Measurements from ENCODE around the gene U2AF2. TPM values are rescaled to one million over a fixed set of nuclear protein-coding genes. Genes with fewer than 3 reads are reported as not detected.

The U2AF2 gene
- total and polyA plus RNA-seq, 9 donors = 27.3 to 183 (median 148) TPM

DNA sequence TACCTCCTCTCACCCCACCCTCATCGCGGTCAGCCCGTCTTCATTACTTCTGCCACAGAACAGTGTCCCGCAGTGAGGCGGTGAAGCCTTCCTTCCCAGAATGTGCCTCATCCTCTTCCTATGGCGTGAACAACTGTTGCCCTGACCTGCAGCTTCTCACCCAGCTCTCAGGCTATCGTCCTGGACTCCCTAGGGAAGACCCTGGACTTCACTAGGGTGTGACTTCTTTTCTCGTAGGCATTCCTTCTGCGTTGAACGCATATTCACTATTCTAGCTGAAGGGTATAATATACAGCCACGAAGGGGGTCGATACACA is 48.4 kb upstream of the U2AF2 start:
- intact Hi-C loops (cut with DNase I) = loop anchor here (2.0 to 5.0 kb wide), 2 partner anchors 89 to 90 kb away; no protein-coding TSS in a partner anchor
- peak overlapping the region in 1 of 2 donors; percentile 91 for H3K27ac ChIP-seq
- no peak for DNase-seq
- no peaks in the 10 kb centered on the region for H3K9me3 ChIP-seq
- peak overlapping the region; percentile 73 for H3K4me3 ChIP-seq
- 17 to 23% (median 19%) methylated on average over 12 of the region's 12 CpGs for WGBS, 3 donors
- peaks cover 6% of the 10 kb centered on the region for H3K4me1 ChIP-seq (ENCODE audit: insufficient read depth)
- TF ChIP-seq POLR2A (IDR thresholded peaks at IDR 0.05) (no peak), EP300 (IDR thresholded peaks at IDR 0.05) (no peak)
- TF ChIP-seq, protein P1, sequence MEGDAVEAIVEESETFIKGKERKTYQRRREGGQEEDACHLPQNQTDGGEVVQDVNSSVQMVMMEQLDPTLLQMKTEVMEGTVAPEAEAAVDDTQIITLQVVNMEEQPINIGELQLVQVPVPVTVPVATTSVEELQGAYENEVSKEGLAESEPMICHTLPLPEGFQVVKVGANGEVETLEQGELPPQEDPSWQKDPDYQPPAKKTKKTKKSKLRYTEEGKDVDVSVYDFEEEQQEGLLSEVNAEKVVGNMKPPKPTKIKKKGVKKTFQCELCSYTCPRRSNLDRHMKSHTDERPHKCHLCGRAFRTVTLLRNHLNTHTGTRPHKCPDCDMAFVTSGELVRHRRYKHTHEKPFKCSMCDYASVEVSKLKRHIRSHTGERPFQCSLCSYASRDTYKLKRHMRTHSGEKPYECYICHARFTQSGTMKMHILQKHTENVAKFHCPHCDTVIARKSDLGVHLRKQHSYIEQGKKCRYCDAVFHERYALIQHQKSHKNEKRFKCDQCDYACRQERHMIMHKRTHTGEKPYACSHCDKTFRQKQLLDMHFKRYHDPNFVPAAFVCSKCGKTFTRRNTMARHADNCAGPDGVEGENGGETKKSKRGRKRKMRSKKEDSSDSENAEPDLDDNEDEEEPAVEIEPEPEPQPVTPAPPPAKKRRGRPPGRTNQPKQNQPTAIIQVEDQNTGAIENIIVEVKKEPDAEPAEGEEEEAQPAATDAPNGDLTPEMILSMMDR (IDR thresholded peaks at IDR 0.05) = no peak
- H3K36me3 ChIP-seq = no peaks in the 10 kb centered on the region
- no peaks in the 10 kb centered on the region for H3K27me3 ChIP-seq

DNA sequence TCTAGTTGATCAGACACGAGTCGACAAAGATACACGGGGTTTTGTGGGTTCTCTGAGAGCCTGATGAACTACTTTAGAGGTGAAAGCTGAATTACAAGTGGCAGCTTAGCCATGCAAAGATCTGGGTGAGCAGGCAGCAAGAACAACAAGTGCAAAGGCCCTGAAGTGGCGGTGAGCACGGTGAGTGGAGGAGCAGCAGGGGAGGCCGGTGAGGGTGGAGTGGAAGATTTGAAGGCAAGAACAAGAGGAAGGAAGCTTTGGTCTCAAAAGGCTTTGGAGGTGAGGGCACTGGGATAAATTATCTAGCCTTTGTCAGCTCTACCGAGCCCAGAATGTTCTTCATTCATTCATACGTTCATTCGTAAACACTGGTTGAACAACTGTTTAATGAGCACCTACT is 48.0 kb upstream of the U2AF2 start:
- no peaks in the 10 kb centered on the region for H3K27me3 ChIP-seq
- H3K4me3 ChIP-seq = no peak overlapping the region
- TF ChIP-seq POLR2A (IDR thresholded peaks at IDR 0.05) (no peak), EP300 (IDR thresholded peaks at IDR 0.05) (no peak)
- TF ChIP-seq, protein P1 (IDR thresholded peaks at IDR 0.05) = no peak
- DNase-seq = no peak
- intact Hi-C loops (cut with DNase I) = loop anchor here (2.0 to 5.0 kb wide), 2 partner anchors 90 kb away; no protein-coding TSS in a partner anchor
- WGBS, 3 donors = 63 to 66% (median 64%) methylated on average over 9 of the region's 9 CpGs
- no peaks in the 10 kb centered on the region for H3K9me3 ChIP-seq
- H3K36me3 ChIP-seq = no peaks in the 10 kb centered on the region
- H3K27ac ChIP-seq = no peak overlapping the region
- peaks cover 8% of the 10 kb centered on the region for H3K4me1 ChIP-seq (ENCODE audit: insufficient read depth)

DNA sequence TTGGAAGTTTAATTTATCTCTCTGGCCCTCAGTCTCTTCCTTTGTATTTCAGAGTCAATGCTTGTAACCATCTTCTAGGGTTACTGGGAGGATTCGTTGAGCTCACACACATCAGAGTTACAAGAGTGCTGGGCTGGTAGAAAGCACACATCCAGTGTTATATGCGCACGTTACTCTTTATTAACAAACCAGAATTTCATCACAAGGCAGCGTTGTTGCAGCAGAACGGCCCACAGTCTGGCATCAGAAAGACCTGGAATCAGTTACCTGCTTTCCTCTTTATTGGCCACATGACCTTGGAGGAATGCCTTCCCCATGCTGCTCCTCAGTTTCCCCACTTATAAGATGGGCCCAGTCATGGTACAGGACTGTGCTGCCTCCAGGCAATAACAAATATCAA is 45.5 kb upstream of the U2AF2 start:
- H3K4me3 ChIP-seq = no peak overlapping the region
- H3K27me3 ChIP-seq = no peaks in the 10 kb centered on the region
- TF ChIP-seq POLR2A (IDR thresholded peaks at IDR 0.05) (no peak), EP300 (IDR thresholded peaks at IDR 0.05) (no peak)
- TF ChIP-seq, protein P1 (IDR thresholded peaks at IDR 0.05) = no peak
- WGBS, 3 donors = 95 to 96% (median 95%) methylated on average over 5 of the region's 5 CpGs
- H3K36me3 ChIP-seq = no peaks in the 10 kb centered on the region
- no peaks in the 10 kb centered on the region for H3K9me3 ChIP-seq
- no peak overlapping the region for H3K27ac ChIP-seq
- peaks cover 7% of the 10 kb centered on the region for H3K4me1 ChIP-seq (ENCODE audit: insufficient read depth)
- no peak for DNase-seq
- intact Hi-C loops (cut with DNase I) = loop anchor here in 3 of 4 donors (5.0 kb wide), 1 partner anchor 92 kb away; no protein-coding TSS in a partner anchor

DNA sequence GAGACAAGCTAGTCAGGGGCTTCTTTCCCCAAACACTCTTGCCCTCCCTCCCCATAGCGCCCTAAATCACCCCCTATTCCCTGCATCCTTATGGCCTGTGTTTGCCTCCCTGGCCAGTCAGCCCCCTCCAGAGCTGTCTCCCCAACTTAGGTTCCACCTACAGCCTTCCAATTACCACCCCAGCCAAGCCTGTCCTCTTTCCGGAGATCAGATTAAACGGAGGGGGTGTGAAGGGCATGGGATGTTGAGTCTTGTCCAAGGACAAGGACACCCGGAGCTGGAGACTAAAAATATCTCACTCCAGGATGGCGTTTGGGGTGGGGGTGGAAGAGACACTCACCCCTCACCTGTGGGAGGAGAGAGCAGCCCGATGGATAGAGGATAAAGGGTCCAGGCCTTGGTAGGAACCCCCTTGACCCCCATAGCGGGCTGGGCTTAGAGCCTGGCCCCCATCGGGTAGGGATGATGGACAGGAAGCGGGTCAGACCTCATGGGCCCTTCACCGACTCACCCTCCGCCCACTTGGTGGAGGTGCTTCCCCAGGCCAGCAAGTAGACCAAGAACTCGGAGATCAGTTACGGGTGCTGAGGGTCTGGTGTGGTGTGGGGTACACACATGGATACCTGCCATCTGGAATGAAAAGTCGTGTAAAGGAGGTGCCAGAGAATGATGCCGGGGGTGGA is 43.4 kb upstream of the U2AF2 start:
- no peaks in the 10 kb centered on the region for H3K36me3 ChIP-seq
- H3K27ac ChIP-seq = no peak overlapping the region
- DNase-seq = no peak
- 55 to 67% (median 62%) methylated on average over 15 of the region's 15 CpGs for WGBS, 3 donors
- TF ChIP-seq, protein P1 (IDR thresholded peaks at IDR 0.05) = no peak
- TF ChIP-seq EP300 (IDR thresholded peaks at IDR 0.05) (no peak), POLR2A (IDR thresholded peaks at IDR 0.05) (no peak)
- intact Hi-C loops (cut with DNase I) = no loop called here
- H3K27me3 ChIP-seq = no peaks in the 10 kb centered on the region
- peaks cover 2% of the 10 kb centered on the region for H3K4me1 ChIP-seq (ENCODE audit: insufficient read depth)
- no peaks in the 10 kb centered on the region for H3K9me3 ChIP-seq
- no peak overlapping the region for H3K4me3 ChIP-seq

Measured in ovary (tissue), 9 donors.